ENCODE data around the gene CDC14A.

The CDC14A gene

GRCh38 chr1:100544791-100545190 lies 192.5 kb downstream of the CDC14A start:
- H3K4me3 Mint-ChIP-seq, result no peak overlapping the region
- peaks cover 6% of the 10 kb centered on the region for H3K4me1 Mint-ChIP-seq (ENCODE audit: low read depth)
- no peaks in the 10 kb centered on the region for H3K9me3 Mint-ChIP-seq
- no peaks in the 10 kb centered on the region for H3K36me3 Mint-ChIP-seq (ENCODE audit: low read depth)
- H3K27me3 Mint-ChIP-seq, result peaks cover 46% of the 10 kb centered on the region
- H3K27ac Mint-ChIP-seq, result no peak overlapping the region

- no peak overlapping the region for H3K27ac Mint-ChIP-seq
- no peaks in the 10 kb centered on the region for H3K36me3 Mint-ChIP-seq (ENCODE audit: low read depth)
- no peaks in the 10 kb centered on the region for H3K4me1 Mint-ChIP-seq (ENCODE audit: low read depth)
- peaks cover 40% of the 10 kb centered on the region for H3K27me3 Mint-ChIP-seq
- H3K4me3 Mint-ChIP-seq, result no peak overlapping the region
- H3K9me3 Mint-ChIP-seq, result peaks cover 3% of the 10 kb centered on the region
Measured at GRCh38 chr1:100545855-100546254, 193.5 kb downstream of the CDC14A start.

- Mint-ChIP-seq H3K4me3 (no peak overlapping the region), H3K36me3 (ENCODE audit: low read depth) (no peaks in the 10 kb centered on the region), H3K4me1 (ENCODE audit: low read depth) (no peaks in the 10 kb centered on the region), H3K27ac (no peak overlapping the region), H3K27me3 (peaks cover 19% of the 10 kb centered on the region), H3K9me3 (peaks cover 31% of the 10 kb centered on the region)
Measured at GRCh38 chr1:100552031-100552430, 199.7 kb downstream of the CDC14A start.

GRCh38 chr1:100552922-100553321 lies 200.6 kb downstream of the CDC14A start:
- peaks cover 19% of the 10 kb centered on the region for H3K27me3 Mint-ChIP-seq
- H3K4me1 Mint-ChIP-seq (ENCODE audit: low read depth), result no peaks in the 10 kb centered on the region
- no peak overlapping the region for H3K27ac Mint-ChIP-seq
- no peak overlapping the region for H3K4me3 Mint-ChIP-seq
- H3K36me3 Mint-ChIP-seq (ENCODE audit: low read depth), result no peaks in the 10 kb centered on the region
- peaks cover 36% of the 10 kb centered on the region for H3K9me3 Mint-ChIP-seq

- H3K9me3 Mint-ChIP-seq, result peaks cover 32% of the 10 kb centered on the region
- no peaks in the 10 kb centered on the region for H3K4me1 Mint-ChIP-seq (ENCODE audit: low read depth)
- H3K27ac Mint-ChIP-seq, result no peak overlapping the region
- H3K36me3 Mint-ChIP-seq (ENCODE audit: low read depth), result no peaks in the 10 kb centered on the region
- H3K27me3 Mint-ChIP-seq, result peaks cover 3% of the 10 kb centered on the region
- H3K4me3 Mint-ChIP-seq, result no peak overlapping the region
Measured at GRCh38 chr1:100556181-100556580, 203.9 kb downstream of the CDC14A start.

- Mint-ChIP-seq H3K4me1 (ENCODE audit: low read depth) (no peaks in the 10 kb centered on the region), H3K27ac (no peak overlapping the region), H3K4me3 (no peak overlapping the region), H3K9me3 (peaks cover 32% of the 10 kb centered on the region), H3K27me3 (peaks cover 6% of the 10 kb centered on the region), H3K36me3 (ENCODE audit: low read depth) (no peaks in the 10 kb centered on the region)
Measured at GRCh38 chr1:100556925-100557605, 204.8 kb downstream of the CDC14A start.

GRCh38 chr1:100557606-100557953 lies 205.3 kb downstream of the CDC14A start:
- H3K4me1 Mint-ChIP-seq (ENCODE audit: low read depth), result no peaks in the 10 kb centered on the region
- H3K9me3 Mint-ChIP-seq, result peaks cover 31% of the 10 kb centered on the region
- peaks cover 6% of the 10 kb centered on the region for H3K27me3 Mint-ChIP-seq
- H3K4me3 Mint-ChIP-seq, result no peak overlapping the region
- H3K27ac Mint-ChIP-seq, result no peak overlapping the region
- H3K36me3 Mint-ChIP-seq (ENCODE audit: low read depth), result no peaks in the 10 kb centered on the region

GRCh38 chr1:100565533-100565932 lies 213.2 kb downstream of the CDC14A start:
- H3K36me3 Mint-ChIP-seq (ENCODE audit: low read depth), result no peaks in the 10 kb centered on the region
- H3K27me3 Mint-ChIP-seq, result peaks cover 16% of the 10 kb centered on the region
- H3K4me1 Mint-ChIP-seq (ENCODE audit: low read depth), result no peaks in the 10 kb centered on the region
- no peak overlapping the region for H3K27ac Mint-ChIP-seq
- H3K4me3 Mint-ChIP-seq, result no peak overlapping the region
- peaks cover 5% of the 10 kb centered on the region for H3K9me3 Mint-ChIP-seq

- Mint-ChIP-seq H3K4me3 (no peak overlapping the region), H3K27me3 (peaks cover 22% of the 10 kb centered on the region), H3K4me1 (ENCODE audit: low read depth) (no peaks in the 10 kb centered on the region), H3K9me3 (peaks cover 11% of the 10 kb centered on the region), H3K27ac (no peak overlapping the region), H3K36me3 (ENCODE audit: low read depth) (no peaks in the 10 kb centered on the region)
Measured at GRCh38 chr1:100565937-100566699, 213.8 kb downstream of the CDC14A start.

GRCh38 chr1:100567062-100567461 lies 214.8 kb downstream of the CDC14A start:
- Mint-ChIP-seq H3K36me3 (ENCODE audit: low read depth) (no peaks in the 10 kb centered on the region), H3K27ac (no peak overlapping the region), H3K4me3 (no peak overlapping the region), H3K4me1 (ENCODE audit: low read depth) (no peaks in the 10 kb centered on the region), H3K9me3 (peaks cover 14% of the 10 kb centered on the region), H3K27me3 (peaks cover 19% of the 10 kb centered on the region)

Data from stimulated activated naive CD8-positive, alpha-beta T cell treated with anti-CD3 and anti-CD28 coated beads, Interleukin-15, Interleukin-2, amounts not matched to agents 100 ng/mL and 50 ng/mL, for 24 hours (primary cell).